Stimulated activated CD4-positive, alpha-beta T cell treated with anti-CD3 and anti-CD28 coated beads, Interleukin-12 subunit alpha, Interleukin-12 subunit beta, amount 100 ng/mL, for 24 hours (primary cell): ENCODE results near the gene NFE2L2.
"Not testable (repeated sequence)": the region's sequence is repeated elsewhere in the genome, so short reads cannot be mapped to it uniquely, and the experiment has no call there.

Source experiments
- DNase-seq, 2 experiments: peaks; one replicate each; pipeline ENCODE4 v3.0.0-alpha.2; 2020; ENCODE audit warnings: low read depth in 2 of 2

The NFE2L2 gene

DNA sequence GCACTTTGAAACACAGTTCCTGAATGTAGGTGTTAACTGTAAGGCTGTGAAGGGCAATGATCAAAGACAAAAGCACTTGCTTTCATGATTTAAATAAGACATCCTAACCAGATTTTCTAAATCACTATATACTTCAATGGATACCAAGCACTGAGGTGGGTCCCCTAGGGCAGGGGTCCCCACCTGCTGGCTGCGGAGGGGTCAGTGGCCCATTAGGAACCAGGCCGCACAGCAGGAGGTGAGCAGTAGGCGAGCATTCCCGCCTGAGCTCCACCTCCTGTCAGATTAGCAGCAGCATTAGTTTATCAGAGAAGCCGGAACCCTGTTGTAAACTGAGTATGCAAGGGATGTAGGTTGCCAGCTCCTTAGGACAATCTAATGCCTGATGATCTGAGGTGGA lies 7.1 kb downstream of the NFE2L2 start:
- DNase-seq = no peak

DNA sequence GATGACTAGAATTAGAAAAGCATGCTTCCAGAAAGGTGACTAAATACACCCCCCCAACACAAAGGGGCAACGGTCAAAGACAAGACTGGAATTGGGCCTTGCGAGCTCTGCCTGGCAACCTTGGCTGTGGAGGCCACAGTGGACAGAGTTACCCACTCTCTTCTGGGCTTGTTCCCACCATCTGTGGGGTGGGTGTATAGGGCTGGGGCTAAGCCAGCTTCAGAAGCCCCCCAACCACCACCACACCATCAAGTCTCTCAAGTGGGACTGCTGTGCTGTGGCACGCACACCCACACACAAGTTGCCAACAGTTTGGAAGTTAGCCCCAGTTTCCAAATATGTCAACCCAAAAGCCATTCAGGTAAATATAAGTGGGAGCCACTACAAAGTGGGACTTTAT lies 7.8 kb downstream of the NFE2L2 start:
- DNase-seq = no peak

DNA sequence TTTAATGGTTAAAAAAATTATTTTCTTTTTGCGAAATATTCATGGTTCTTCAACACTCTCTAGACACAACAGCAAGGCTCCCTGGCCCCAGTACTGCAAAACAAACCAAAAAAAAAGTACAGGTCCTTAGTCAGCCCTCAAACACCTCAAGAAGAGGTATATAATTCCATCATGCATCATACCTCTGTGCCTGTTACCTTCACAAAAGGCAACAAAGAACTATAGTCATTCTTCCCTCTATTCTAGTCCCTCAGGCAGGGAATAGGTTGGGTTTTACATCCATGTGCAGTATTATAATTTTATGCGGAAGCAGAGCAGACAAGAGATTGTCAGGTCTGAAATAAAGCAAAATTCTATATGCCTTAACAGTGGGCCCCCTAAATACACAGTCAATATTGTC lies 8.5 kb downstream of the NFE2L2 start:
- no peak for DNase-seq

DNA sequence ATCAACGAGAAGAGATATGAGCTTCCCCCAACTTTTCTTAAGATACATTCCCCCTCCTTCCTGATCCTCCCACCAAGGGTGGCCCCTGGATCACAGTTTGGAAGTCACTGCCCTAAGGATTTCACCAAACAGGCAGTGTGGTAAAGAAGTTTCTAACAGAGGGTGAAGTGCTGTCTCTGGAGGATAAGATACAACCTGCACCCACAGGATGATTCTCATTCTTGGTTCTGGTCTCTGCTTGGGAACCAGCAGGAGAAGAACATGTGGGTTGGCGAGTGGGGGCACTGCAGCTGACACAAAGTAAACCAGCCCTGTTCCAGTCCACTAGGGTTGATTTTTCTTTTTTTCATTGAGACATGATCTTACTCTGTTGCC lies 9.3 kb downstream of the NFE2L2 start:
- DNase-seq = no peak

DNA sequence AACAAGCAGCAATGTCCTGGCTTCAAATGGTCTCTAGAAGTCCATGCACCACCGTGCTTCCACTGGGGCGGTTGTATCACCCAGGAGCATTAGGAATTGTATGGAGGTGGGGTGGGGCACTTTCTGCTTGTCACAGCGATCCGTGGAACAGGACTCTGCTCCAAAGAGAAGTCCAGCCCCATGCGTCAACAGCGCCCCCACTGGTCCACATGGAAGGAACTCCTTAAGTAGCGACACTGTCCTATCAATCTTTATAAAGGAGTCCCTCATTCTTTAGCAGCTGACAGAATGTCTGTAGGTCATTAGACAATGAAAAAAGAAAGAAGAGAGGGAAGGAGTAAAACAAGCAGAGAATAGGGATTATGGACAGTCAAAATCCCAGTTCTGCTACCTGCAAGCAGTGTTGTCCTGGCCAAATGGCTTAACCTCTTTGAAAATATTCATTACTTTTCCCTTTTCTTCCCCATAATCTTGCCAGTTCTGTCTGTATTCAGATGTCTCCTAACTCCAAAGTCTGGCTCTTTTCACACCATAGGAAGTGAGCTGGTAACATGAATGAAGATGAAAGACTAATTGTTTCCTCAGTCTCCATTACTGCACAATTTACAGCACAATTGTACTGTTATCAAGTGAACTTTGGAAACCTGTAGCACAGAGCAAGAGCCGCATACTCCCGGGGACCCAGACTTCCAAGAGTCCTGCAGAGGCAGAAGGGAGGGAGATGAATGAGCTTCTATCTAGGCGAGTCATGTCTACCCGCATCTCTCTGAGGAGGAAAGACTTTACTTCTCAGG lies 9.9 kb downstream of the NFE2L2 start:
- DNase-seq = no peak

DNA sequence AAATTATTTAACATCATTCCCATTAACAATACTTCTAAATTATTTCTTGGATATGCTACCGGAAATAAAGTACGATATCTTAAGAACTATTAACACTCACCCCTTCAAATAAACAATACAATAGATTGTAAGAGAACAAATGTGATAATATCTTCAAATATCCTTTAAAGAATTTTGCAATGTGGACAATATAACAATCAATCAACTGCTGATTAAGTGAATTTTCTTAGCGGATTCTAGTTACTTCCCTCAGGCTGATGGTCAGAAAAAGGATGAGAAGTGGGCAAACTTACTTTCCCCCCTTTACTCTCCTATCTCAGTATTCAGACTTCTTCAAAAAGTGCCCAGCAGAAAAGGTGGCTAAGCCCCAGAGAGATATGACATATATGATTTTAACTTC lies 10.8 kb downstream of the NFE2L2 start:
- no peak for DNase-seq

DNA sequence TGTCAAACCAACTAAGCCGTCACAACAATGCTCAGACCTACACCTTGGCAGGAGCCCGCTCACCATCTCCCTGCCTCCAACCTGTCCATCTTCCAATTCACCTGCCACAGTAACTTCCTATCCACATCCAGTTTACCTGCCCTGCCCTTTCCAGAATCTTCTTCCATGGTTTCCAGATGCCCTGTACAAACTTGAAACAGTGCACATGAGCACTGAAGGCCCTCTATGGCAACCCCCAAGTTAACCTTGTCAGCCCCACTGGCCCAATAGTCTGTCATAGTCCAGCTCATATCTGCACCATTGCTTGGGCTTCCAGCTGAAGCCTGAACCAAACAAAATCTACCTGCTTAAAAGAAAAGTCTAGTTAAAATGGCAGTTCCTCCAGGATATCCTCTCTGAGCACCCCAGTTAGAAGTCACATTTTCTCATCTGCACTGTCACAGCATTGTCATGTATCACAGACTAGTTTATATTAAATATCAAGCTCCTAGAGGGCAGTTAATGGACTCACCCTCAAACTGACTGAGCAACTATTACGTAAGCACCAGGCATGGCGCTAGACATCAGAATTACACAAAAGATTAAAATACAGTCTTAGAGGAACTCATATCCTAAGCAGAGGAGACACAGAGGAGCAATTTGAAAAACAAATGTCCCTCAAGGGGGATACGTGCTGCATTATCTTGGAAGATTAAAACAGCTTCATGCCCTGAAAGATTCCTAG lies 11.6 kb downstream of the NFE2L2 start:
- no peak for DNase-seq

DNA sequence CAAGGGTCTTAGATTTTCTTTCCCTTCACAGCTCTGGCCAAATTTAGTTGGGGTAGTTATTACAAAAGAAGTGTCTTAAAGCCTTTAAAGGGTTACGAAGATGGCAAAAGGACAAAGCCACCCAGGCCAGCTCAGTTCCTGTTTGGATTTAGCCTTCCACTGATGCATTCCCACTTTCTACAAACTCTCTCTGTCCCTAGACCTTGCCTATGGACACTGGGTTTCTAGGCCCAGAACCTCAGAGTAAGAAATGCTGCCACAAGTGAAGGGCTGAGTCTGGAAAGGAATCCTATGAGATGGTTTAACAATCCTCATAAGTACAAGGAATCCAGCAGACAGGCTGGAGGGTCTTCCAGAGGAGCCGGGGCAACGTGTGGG lies 13.4 kb downstream of the NFE2L2 start:
- DNase-seq = no peak

DNA sequence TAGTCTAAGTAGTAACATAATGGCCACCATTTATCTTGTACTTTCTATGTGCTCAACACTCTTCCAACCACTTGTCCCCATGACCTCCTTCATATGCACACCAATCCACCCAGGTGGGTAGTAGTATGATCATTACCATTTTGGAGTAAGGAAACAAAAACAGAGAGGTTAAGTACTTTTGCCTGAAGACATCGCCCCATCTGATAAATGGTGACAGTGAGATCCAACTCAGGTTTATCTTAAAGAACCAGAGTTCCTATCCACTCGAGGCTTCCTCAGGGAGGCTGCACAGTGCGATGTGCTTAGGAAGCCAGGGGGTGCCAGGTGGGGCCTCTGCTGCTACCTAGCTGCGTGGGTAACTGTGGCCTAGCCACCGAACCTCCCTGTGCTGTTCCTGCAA lies 14.1 kb downstream of the NFE2L2 start:
- DNase-seq = no peak

DNA sequence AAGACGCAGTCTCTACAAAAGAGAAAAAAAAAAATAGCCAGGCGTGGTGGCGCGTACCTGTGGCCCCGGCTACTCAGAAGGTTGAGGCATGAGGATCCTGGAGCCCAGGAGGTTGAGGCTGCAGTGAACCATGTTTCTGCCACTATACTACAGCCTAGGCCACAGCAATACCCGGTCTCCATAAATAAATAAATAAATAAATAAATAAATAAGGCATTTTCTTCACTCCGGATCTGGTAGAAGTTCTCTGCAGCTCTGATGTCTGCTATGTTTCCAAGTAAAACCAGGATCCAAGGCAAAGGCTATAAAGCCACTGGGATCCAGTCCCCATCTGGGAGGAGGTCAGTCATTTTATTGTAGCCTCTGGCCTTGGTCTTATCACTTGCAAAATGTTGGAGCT lies 15.5 kb downstream of the NFE2L2 start:
- no peak for DNase-seq

DNA sequence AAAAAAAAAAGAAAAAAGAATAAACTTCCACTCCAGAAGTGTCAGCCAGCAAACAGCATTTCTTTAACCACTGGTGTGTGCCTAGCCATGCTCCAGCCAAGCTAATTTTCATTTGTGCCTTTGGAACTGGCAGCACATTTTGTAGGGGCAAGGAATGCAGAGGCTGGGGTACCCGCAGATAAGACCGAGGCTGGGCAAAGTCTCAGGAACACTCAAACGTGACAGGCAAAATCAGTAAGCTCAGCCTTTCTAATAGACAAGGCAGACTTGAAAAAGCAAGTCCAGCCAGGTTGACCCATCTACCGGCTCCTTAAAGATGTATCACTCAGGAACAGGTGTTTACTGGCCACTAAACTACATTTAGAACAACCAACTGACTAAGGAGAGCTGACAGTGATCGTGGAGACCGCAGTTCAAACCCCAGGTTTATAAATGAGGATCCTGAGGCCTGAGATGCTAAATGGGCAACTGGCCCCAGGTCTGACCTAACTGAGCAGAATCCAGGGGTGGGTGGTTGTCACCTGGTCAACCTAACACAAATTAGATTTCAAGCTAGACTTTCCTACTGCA lies 16.7 kb downstream of the NFE2L2 start:
- DNase-seq = no peak

DNA sequence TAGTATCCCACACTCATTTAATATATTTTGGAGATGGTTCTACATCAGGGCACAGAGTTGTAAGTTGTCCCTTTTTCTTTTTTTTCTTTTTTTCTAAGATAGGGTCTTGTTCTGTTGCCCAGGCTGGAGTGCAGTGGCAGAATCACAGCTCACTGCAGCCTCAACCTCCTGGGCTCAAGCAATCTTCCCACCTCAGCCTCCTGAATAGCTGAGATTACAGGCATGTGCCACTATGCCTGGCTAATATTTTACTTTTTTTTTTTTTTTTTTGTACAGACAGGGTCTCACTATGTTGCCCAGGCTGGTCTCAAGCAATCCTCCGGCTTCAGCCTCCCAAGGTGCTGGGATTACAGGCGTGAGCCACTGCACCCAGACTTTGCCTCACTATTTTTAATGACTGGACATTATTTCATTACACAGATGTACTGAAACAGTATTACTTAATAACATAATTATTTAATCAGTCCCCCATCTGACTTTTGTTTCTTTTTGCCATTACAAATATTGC lies 17.9 kb downstream of the NFE2L2 start:
- DNase-seq = not testable (repeated sequence)

DNA sequence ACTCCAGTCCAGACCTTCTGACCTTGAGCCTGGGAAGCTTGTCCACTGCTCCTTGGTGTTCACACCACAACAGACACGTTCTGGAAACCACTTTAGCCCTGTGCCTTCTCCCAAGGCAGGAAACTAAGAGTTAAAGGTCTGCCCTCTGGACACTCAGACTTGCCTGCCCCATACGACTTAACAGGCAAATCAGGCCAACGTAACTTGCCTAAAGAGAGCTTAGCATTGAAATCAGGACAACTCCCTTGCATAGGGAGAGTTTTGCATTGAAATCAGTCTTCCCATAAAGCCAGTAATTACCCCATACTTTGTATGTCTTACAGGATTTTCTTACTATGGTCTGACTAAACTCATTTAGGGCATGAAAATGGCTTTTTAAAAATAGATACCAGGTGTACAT lies 18.5 kb downstream of the NFE2L2 start:
- DNase-seq = no peak

DNA sequence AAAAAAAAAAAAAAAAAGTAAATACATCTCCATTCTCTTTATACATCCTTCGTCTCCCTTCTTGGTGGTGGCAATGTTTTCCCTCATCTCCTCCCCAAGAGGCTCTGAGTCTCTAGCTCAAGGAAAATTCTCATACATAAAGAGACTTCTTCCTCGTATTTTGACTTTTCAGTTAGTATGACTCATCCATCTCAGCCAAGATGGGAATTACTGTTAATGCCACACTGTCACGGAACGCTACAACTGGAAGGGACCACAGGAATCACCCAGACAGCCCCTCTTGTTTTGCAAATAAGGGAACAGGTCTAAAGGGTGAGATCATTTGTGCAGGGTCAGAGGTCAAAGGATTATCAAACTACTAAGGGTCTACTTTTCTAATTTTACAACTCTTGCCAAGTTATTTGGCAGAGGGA lies 19.5 kb downstream of the NFE2L2 start:
- no peak for DNase-seq

DNA sequence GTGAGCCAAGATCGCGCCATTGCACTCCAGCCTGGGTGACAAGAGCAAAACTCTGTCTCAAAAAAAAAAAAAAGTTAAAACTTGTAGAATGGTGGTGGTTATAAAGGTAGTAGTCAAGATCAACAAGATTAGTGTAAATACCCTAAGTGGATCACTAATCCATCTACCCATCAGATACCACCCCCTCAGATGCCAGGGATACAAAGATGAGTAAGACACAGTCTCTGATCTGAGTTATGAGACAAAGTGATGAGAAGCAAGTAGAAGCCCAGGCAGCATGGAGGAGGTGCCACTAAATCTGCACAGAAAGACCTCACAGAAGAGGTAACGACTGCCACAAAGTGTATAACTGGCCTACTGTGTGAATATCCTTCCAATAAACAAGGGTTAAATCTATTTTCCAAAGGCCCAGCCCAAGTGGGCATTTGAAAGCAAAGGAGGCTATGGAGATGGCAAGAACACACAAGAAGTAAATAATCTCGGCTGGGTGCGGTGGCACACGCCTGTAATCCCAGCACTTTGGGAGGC lies 20.2 kb downstream of the NFE2L2 start:
- no peak for DNase-seq

DNA sequence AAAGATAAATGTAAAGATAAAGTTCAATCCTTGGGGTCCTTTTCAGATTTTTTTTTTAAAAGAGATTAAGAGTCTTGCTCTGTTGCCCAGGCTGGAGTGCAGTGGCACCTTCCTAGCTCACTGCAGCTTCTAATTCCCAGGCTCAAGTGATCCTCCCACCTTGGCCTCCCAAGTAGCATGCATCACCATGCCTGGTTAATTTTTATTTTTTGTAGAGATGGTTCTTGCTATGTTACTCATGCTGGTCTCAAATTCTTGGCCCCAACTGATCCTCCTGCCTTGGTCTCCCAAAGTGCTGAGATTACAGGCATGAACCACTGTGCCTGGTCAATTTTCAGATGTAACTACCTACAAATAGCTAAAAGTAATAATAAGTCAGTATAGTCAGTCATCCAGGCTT lies 21.1 kb downstream of the NFE2L2 start:
- no peak for DNase-seq

DNA sequence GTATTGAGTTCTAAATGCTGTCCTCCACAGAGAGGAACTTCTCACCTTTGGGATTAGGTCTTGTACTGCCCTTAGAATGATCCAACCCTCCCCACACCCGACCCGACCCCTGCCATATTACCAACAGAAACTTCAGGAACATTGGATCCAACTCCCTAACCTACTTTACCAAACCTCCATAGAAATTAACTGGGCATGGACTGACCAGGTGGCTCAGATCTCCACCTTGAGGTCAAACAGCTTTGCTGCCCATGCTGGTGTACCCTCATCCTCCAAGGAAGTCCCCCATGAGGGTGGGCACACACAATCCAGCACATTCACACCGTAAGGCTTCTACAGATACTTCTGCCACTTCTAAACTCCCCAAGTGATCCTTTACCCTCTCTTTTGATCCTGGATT lies 21.5 kb downstream of the NFE2L2 start:
- no peak for DNase-seq

DNA sequence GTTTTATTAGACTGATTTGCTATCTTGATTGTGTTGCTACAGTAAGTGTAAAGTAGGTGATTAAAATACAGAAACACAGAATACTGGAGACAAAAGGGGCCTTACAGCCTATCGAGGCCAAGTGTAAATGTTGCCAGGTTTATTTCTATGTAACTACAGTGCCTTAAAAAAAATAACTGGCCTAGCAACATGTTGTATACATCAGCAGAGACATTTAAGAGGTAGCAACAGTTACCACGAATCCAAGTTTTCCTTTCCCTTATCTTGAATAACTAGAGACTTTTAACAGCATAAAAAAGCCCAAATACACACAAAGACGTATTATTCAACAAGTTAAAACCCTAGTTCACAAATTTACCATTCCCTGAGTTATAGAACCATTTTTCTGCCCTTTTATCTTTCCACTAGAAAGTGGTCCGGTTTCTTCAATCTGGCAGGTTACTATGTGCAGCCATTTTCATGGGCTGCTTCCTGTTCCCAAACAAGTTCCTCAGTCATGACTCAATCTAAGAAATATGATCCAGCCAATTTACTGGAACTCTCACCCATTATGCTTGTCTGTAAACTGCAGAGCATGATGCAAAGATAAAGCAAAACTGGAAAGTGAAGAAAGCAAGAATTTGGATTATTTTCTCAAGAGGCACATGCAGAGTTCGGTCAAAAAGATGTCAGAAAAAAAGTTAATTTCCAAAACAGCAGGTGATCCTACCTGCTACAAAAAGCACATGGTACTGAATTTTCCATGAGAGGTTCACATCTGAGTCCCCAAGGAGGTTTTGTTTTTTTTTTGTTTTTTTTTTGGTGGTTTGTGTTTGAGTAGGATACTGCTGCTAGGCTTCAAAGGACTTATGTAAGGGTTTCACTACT lies 22.2 kb downstream of the NFE2L2 start:
- no peak for DNase-seq

DNA sequence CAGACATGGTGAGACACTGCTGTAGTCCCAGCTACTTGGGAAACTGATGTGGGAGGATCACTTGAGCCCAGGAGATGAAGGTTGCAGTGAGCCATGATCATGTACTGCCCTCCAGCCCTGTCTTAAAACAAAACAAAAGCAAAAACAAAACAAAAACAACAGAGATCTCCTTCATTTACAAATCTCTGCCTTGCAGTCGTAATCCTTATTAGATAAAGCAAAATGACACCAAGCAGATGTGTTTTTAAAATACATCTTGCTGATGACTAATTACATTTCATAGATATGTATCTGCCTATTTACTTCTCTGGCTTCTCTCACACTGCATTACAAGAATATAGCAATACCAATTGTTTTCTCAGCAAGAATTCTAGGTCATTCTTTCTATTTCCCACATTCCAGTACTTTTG lies 22.8 kb downstream of the NFE2L2 start:
- no peak for DNase-seq

DNA sequence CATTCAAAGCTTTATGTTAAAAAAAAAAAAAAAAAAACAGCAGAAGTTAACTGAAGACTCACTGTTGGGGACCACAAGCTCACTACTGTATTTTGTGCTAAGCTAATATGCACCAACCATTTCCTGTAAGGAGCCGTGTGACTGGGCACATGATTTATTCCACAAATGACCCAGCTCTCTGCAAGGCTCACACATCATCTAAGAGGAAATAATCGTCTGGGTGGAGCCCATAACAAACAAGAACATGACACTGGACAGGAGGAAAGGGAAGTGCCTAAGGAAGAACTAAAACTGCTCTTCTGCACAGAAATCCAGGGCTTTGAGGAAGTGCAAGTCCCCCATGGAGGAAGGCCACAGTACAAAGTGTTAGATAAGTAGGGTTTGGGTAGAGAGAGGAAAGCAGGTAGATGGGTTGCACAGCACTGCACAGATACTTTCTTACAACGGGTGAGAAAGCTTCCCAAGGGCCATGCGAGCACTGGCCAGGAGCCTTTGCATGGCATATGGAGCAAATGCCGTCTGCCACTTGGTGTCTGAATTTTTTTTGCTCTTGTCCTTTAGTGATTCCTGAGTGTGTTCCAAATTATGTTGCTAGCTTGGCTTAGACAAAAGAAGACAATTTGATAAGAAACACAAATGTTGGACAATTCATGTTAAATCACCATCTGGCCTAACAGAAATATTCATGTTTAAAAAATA lies 24.4 kb downstream of the NFE2L2 start:
- DNase-seq = no peak

DNA sequence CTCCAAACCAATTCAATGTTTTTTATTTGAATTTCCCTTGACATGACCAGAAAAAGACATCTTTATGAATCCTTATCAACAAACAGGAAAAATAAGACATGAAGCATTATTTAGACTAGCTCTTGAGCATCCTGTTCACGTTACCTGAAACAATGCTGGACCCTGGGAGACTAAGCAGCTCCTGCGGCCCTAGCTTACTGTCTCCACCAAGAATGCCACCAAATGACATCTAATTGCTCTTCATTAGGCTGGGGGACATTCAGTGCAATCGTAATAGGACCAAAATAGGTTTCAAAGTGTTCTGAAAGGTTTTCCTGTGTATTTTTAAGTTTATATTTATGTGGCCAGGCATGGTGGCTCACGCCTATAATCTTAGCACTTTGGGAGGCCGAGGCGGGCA lies 25.5 kb downstream of the NFE2L2 start:
- no peak for DNase-seq
